Heart left ventricle (tissue), 16 donors: Measurements from ENCODE around the gene DSE. TPM values are rescaled to one million over a fixed set of nuclear protein-coding genes. Genes with fewer than 3 reads are reported as not detected.
A peak's percentile ranks its signal among the peaks of the same experiment; 100 is the strongest.

Source experiments
- ATAC-seq, 4 donors: fragments of 200-7000 bp; cut with Tn5 transposase; one replicate each; pipeline ENCODE4 v1.9.1; 2020 to 2022; ENCODE audit warnings: moderate library complexity in 4 of 4, mild to moderate bottlenecking in 3 of 4, moderate number of reproducible peaks in 1 of 4
- DNase-seq, 5 donors: peaks; one replicate each; pipeline ENCODE4 v3.0.0-alpha.2; 2020
- H3K27ac ChIP-seq, 12 donors: fragments of 200-600 bp; sonication (generic) in 4 of 12; one replicate each; pipeline versions ENCODE4 v1.5.0 to v1.8.0; 2016 to 2022; ENCODE audit warnings: mild to moderate bottlenecking in 2 of 12
- H3K27me3 ChIP-seq, 9 donors: fragments of 200-600 bp; sonication (generic) in 2 of 9; one replicate each; pipeline versions ENCODE4 v1.5.1 to v1.8.0; 2016 to 2022; ENCODE audit warnings: mild to moderate bottlenecking in 3 of 9
- H3K36me3 ChIP-seq, 9 donors: fragments of 200-600 bp; sonication (generic) in 2 of 9; one replicate each; pipeline versions ENCODE4 v1.5.0 to v1.8.0; 2018 to 2022; ENCODE audit warnings: mild to moderate bottlenecking in 2 of 9
- H3K4me1 ChIP-seq, 12 donors: fragments of 200-600 bp; sonication (generic) in 4 of 12; one replicate each; pipeline versions ENCODE4 v1.5.0 to v1.8.0; 2016 to 2022; ENCODE audit warnings: mild to moderate bottlenecking in 3 of 12
- H3K4me3 ChIP-seq, 12 donors: fragments of 200-600 bp; sonication (generic) in 4 of 12; one replicate each; pipeline versions ENCODE4 v1.5.0 to v1.8.0; 2017 to 2022; ENCODE audit warnings: mild to moderate bottlenecking in 9 of 12, moderate library complexity in 4 of 12
- H3K9me3 ChIP-seq, 12 donors: fragments of 200-600 bp; sonication (generic) in 4 of 12; one replicate each; pipeline versions ENCODE4 v1.5.0 to v1.8.0; 2016 to 2022; ENCODE audit warnings: mild to moderate bottlenecking in 1 of 12
- POLR2A ChIP-seq, 2 donors: fragments of 450-650 bp; IDR thresholded peaks; one replicate each; pipeline ENCODE4 v1.6.1; 2017; ENCODE audit warnings: antibody characterized with exemption in 2 of 2, mild to moderate bottlenecking in 2 of 2, moderate library complexity in 2 of 2
- WGBS, 4 donors: extraction: QIAGEN DNeasy Blood & Tissue Kit in 2 of 4; methylation state at CpG; one replicate each; pipeline versions ENCODE4 v1.1.5 to v1.1.7; 2013 to 2018; 5-methylcytosine and 5-hydroxymethylcytosine counted together
- intact Hi-C, 10 donors: fragments of 100-400 bp; cut with DNase I; formaldehyde crosslinking; loops; one replicate each; pipeline versions ENCODE4 v1.11.1 to v1.14.2; 2022
- polyA plus RNA-seq, 2 donors: library from polyadenylated mRNA; stranded (reverse); fragments of 200-250 nt; gene quantifications; one replicate each; pipeline ENCODE4 v1.2.3, GENCODE V29; 2013
- total RNA-seq, 9 donors: library from RNA; depleted of rRNA in 2 of 9; stranded (reverse); fragments of >200 nt in 2 of 9; fragmentation: NEBNext Ultra II Directional in 3 of 9; extraction: Animal tissue kit (Norgen Biotek cat#: 25700) in 3 of 9; gene quantifications; one replicate each; pipeline versions ENCODE4 v1.1.0 to v1.2.4, GENCODE V29; 2016 to 2023
- TF ChIP-seq, protein P1 (sequence below), 12 donors: fragments of 200-600 bp; sonication (generic) in 4 of 12; IDR thresholded peaks; one replicate each; pipeline versions ENCODE4 v1.5.0 to v1.8.0; 2018 to 2022; ENCODE audit warnings: antibody characterized with exemption in 12 of 12, mild to moderate bottlenecking in 5 of 12
- donor health status: ischemic (EF 13 %, LVEDD 7.1; RV severe dilation, severe dysfunction).
- donor health status: healthy with polysubstance abuse.
- donor health status: DM: no; HTN: yes; CAD: no.
- donor health status: DM: no; HTN: no; CAD: no.
- donor health status: ischemic (EF 25% LVEDD 6.9; RV normal size, moderate dysfunction).
- donor health status: ischemic (EF 25% LVEDD 5.7; RV mildly dilated, moderate dysfunction).
- donor health status: healthy.
- donor health status: DM: yes; HTN: yes; CAD: no.
- donor health status: ischemic (EF 35%, LVEDD 5.7; RV mildly dilated, moderate dysfunction).
- donor health status: nonischemic (EF 11% LVEDD 7.7; RV severe dilation, severe dysfunction).
- donor health status: DM: yes; HTN: yes; CAD: no.
- donor health status: PGD.
- donor health status: ischemic (EF 29% LVEDD 5.4; RV normal size, mild dysfunction).
- donor health status: nonischemic (EF 23%, LVEDD 6.1; RV moderate dilation, normal function).

Gene DSE
- total and polyA plus RNA-seq, 11 donors: 3.2 to 37.3 (median 11.1) TPM

DNA sequence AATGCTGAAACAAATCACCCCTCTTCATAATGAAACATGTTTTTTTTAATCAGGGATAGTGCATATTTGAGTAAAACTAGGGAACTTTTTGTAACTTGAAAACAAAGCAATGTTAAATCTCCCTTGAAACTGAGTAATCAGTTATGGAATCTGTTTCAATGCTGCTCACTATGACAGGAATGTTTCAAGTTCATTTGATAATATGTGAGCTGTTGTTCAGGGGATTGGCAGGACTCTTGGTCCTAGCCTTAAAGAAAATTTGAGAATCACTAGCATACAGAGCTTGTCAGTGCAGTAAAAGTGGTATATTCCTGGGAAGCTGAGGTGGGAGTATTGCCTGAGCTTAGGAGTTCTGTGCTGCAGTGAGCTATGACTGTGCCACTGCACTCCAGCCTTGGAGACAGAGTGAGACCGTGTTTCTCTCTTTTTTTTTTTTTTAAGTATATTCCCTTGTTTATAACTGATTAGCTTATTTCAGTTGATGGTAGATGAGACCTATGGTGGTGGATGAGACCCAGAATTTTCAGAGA lies 68.8 kb downstream of the DSE start:
- DNase-seq (no peak), ATAC-seq (no peak)
- H3K4me3 ChIP-seq: no peak overlapping the region
- no peak overlapping the region for H3K27ac ChIP-seq
- H3K9me3 ChIP-seq: no peaks in the 10 kb centered on the region
- no peaks in the 10 kb centered on the region for H3K27me3 ChIP-seq
- peaks cover 0 to 13% (median 7%) of the 10 kb centered on the region in 12 donors for H3K4me1 ChIP-seq
- peaks cover 0 to 21% (median under 1%) of the 10 kb centered on the region in 9 donors for H3K36me3 ChIP-seq
- WGBS, 4 donors: 72 to 96% (median 85%) methylated on average over 1 of the region's 1 CpG
- TF ChIP-seq POLR2A (IDR thresholded peaks at IDR 0.05): no peak
- TF ChIP-seq, protein P1, sequence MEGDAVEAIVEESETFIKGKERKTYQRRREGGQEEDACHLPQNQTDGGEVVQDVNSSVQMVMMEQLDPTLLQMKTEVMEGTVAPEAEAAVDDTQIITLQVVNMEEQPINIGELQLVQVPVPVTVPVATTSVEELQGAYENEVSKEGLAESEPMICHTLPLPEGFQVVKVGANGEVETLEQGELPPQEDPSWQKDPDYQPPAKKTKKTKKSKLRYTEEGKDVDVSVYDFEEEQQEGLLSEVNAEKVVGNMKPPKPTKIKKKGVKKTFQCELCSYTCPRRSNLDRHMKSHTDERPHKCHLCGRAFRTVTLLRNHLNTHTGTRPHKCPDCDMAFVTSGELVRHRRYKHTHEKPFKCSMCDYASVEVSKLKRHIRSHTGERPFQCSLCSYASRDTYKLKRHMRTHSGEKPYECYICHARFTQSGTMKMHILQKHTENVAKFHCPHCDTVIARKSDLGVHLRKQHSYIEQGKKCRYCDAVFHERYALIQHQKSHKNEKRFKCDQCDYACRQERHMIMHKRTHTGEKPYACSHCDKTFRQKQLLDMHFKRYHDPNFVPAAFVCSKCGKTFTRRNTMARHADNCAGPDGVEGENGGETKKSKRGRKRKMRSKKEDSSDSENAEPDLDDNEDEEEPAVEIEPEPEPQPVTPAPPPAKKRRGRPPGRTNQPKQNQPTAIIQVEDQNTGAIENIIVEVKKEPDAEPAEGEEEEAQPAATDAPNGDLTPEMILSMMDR (IDR thresholded peaks at IDR 0.05): no peak
- intact Hi-C loops: loop anchor here in 8 of 10 donors (5.0 to 10.0 kb wide), 5 partner anchors 93 to 155 kb away; no protein-coding TSS in a partner anchor

DNA sequence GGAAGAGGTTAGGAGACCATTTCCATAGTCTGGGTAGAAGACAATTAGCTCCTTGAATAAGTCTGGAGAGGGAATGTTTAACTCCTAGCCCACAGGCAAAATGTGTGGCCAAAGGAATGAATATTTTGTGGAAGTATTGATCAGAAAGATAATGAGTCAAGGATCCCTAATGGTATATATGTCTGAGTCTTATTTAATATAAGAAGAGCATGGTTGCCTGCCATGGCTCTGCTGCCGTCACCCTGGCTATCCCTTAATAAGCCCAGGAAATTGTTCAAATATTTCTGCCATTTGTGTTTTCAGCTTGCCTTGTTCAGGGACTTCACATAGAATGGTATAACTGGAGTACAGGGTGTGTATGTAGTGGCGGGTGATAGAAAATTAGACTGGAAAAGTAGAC lies 72.4 kb downstream of the DSE start:
- DNase-seq (no peak), ATAC-seq (no peak)
- 82 to 92% (median 88%) methylated on average over 2 of the region's 2 CpGs for WGBS, 4 donors
- Histone ChIP-seq H3K27ac (no peak overlapping the region), H3K4me3 (no peak overlapping the region), H3K36me3 (no peaks in the 10 kb centered on the region), H3K4me1 (peaks cover 0 to 45% (median 6%) of the 10 kb centered on the region in 12 donors), H3K27me3 (no peaks in the 10 kb centered on the region), H3K9me3 (no peaks in the 10 kb centered on the region)
- no peak for TF ChIP-seq POLR2A (IDR thresholded peaks at IDR 0.05)
- TF ChIP-seq, protein P1 (IDR thresholded peaks at IDR 0.05): no peak
- intact Hi-C loops: loop anchor here in 8 of 10 donors (5.0 to 10.0 kb wide), 5 partner anchors 89 to 158 kb away; no protein-coding TSS in a partner anchor

DNA sequence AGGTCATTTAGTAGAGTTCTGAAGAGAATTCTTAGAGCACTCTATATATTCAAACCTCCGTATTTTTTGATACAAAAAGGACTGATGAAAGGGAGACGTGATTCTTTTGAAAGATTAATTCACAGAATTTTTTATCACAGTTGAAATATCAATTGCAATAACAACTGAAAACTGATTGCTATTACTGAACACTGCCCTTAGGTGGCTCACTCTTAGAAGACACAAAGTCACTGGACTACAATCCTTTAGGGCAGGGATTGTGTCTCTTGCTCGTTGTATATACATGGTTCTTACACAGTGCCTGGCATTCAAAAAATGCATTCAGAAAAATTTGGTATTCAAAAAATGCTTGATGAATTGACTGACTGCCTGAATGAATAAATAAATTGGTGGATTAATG lies 73.3 kb downstream of the DSE start:
- Histone ChIP-seq H3K4me3 (no peak overlapping the region), H3K4me1 (peaks cover 0 to 43% (median 0%) of the 10 kb centered on the region in 12 donors), H3K36me3 (no peaks in the 10 kb centered on the region), H3K27ac (no peak overlapping the region), H3K9me3 (no peaks in the 10 kb centered on the region), H3K27me3 (no peaks in the 10 kb centered on the region)
- DNase-seq (no peak), ATAC-seq (peak in 3 of 4 donors; percentile 53 to 61 (median 59))
- TF ChIP-seq POLR2A (IDR thresholded peaks at IDR 0.05): no peak
- TF ChIP-seq, protein P1 (IDR thresholded peaks at IDR 0.05): peak; percentile 8 to 62 (median 41)
- intact Hi-C loops: loop anchor here in 8 of 10 donors (5.0 to 10.0 kb wide), 5 partner anchors 88 to 159 kb away; no protein-coding TSS in a partner anchor
- WGBS, 4 donors: 26 to 38% (median 35%) methylated on average over 3 of the region's 3 CpGs

DNA sequence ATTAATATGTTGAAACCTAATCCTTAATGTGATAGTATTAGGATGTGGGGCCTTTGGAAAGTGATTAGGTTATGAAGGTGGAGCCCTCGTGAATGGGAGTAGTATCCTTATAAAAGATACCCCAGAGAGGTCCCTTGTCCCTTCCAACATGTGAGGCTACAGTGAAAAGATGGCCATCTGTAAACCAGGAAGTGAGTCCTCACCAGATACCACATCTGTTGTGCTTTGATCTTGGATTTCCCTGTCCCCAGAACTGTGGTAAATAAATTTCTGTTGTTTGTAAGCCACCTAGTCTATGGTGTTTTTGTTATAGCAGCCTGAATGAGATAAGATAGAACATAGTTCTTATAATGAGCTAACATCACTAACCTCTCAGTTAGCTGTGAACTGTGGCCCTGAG lies 73.8 kb downstream of the DSE start:
- DNase-seq (no peak), ATAC-seq (no peak)
- TF ChIP-seq POLR2A (IDR thresholded peaks at IDR 0.05): no peak
- TF ChIP-seq, protein P1 (IDR thresholded peaks at IDR 0.05): no peak
- Histone ChIP-seq H3K4me3 (no peak overlapping the region), H3K4me1 (peaks cover 0 to 39% (median 0%) of the 10 kb centered on the region in 12 donors), H3K27me3 (no peaks in the 10 kb centered on the region), H3K27ac (no peak overlapping the region), H3K36me3 (no peaks in the 10 kb centered on the region), H3K9me3 (no peaks in the 10 kb centered on the region)
- WGBS, 4 donors: 85 to 98% (median 94%) methylated on average over 1 of the region's 1 CpG
- intact Hi-C loops: loop anchor here in 8 of 10 donors (5.0 to 10.0 kb wide), 5 partner anchors 88 to 160 kb away; no protein-coding TSS in a partner anchor
